GM23338 (cell line): ENCODE measurements around the gene PTH1R. TPM values are rescaled to one million over a fixed set of nuclear protein-coding genes. Genes with fewer than 3 reads are reported as not detected.

Experiments
- ATAC-seq: fragments of 200-7000 bp; cut with Tn5 transposase; 3 replicates; pipeline ENCODE4 v1.9.1; 2020
- DNase-seq: peaks from one replicate; pipeline ENCODE4 v3.0.0-alpha.2; 2015; ENCODE audit warnings: low spot score
- H2AFZ ChIP-seq: fragments of 200-600 bp; sonication (generic); 2 replicates; pipeline ENCODE4 v1.8.0; 2016; ENCODE audit warnings: antibody characterized with exemption, mild to moderate bottlenecking, moderate library complexity
- H3F3A ChIP-seq: fragments of 200-600 bp; sonication (generic); replicated peaks from 2 replicates; pipeline ENCODE4 v1.8.0; 2017; ENCODE audit warnings: antibody characterized with exemption, mixed run types, low read depth
- H3K27ac ChIP-seq: fragments of 200-600 bp; sonication (generic); 2 replicates; pipeline ENCODE4 v1.6.1; 2016; ENCODE audit warnings: low read depth
- H3K27me3 ChIP-seq: fragments of 200-600 bp; sonication (generic); 2 replicates; pipeline ENCODE4 v1.8.0; 2016; ENCODE audit warnings: mild to moderate bottlenecking, mixed run types, moderate library complexity; ENCODE audit not compliant: insufficient read depth
- H3K36me3 ChIP-seq: fragments of 200-600 bp; sonication (generic); 2 replicates; pipeline ENCODE4 v1.8.0; 2016; ENCODE audit warnings: mild to moderate bottlenecking; ENCODE audit not compliant: insufficient read depth
- H3K4me1 ChIP-seq: fragments of 200-600 bp; sonication (generic); 2 replicates; pipeline ENCODE4 v1.8.0; 2016; ENCODE audit warnings: mild to moderate bottlenecking, moderate library complexity; ENCODE audit not compliant: insufficient read depth
- H3K4me2 ChIP-seq: fragments of 200-600 bp; sonication (generic); 2 replicates; pipeline ENCODE4 v1.7.1; 2017; ENCODE audit warnings: mixed run types
- H3K4me3 ChIP-seq: fragments of 200-600 bp; sonication (generic); 2 replicates; pipeline ENCODE4 v1.6.1; 2016; ENCODE audit warnings: mixed run types
- H3K79me2 ChIP-seq: fragments of 200-600 bp; sonication (generic); replicated peaks from 2 replicates; pipeline ENCODE4 v1.8.0; 2017; ENCODE audit warnings: mild to moderate bottlenecking; ENCODE audit not compliant: insufficient read depth
- H3K9me2 ChIP-seq: fragments of 200-600 bp; sonication (generic); 2 replicates; pipeline ENCODE4 v1.8.0; 2017; ENCODE audit not compliant: insufficient read depth
- H4K20me1 ChIP-seq: fragments of 200-600 bp; sonication (generic); replicated peaks from 2 replicates; pipeline ENCODE4 v1.8.0; 2017; ENCODE audit warnings: mild to moderate bottlenecking; ENCODE audit not compliant: insufficient read depth
- H3K27ac Mint-ChIP-seq: 2 replicates; pipeline ENCODE4 v1.8.0; 2020; ENCODE audit warnings: inconsistent platforms, mild to moderate bottlenecking, moderate library complexity, mixed read lengths
- H3K27me3 Mint-ChIP-seq: 3 replicates; pipeline ENCODE4 v1.8.0; 2022; ENCODE audit warnings: low read depth, mild to moderate bottlenecking, moderate library complexity, mixed read lengths, inconsistent platforms; ENCODE audit not compliant: insufficient read depth, poor library complexity
- H3K36me3 Mint-ChIP-seq: 3 replicates; pipeline ENCODE4 v1.8.0; 2021; ENCODE audit warnings: low read depth, mild to moderate bottlenecking, inconsistent platforms, moderate library complexity, mixed read lengths
- H3K4me1 Mint-ChIP-seq: 3 replicates; pipeline ENCODE4 v1.8.0; 2020; ENCODE audit warnings: mild to moderate bottlenecking, inconsistent platforms, mixed read lengths
- H3K4me3 Mint-ChIP-seq: 3 replicates; pipeline ENCODE4 v1.8.0; 2021; ENCODE audit warnings: moderate library complexity, mild to moderate bottlenecking, inconsistent platforms, mixed read lengths
- H3K9me3 Mint-ChIP-seq: 3 replicates; pipeline ENCODE4 v1.8.0; 2020; ENCODE audit warnings: moderate library complexity, mild to moderate bottlenecking, inconsistent platforms, mixed read lengths
- CREB1 ChIP-seq: fragments of 250-450 bp; sonication (Bioruptor Pico); IDR thresholded peaks from 2 replicates; pipeline ENCODE4 v1.5.0; 2020; ENCODE audit warnings: low read depth, mild to moderate bottlenecking, moderate library complexity
- CTCF ChIP-seq, 2 experiments: fragments of 200-600 bp in 1 of 2; sonication (generic) in 1 of 2; conservative IDR thresholded peaks; 2 replicates each; pipeline versions ENCODE4 v1.5.1 to v1.6.1; 2016 to 2017; ENCODE audit warnings: antibody characterized with exemption in 2 of 2, low read depth in 2 of 2, mild to moderate bottlenecking in 2 of 2, moderate library complexity in 1 of 2
- EZH2 ChIP-seq: fragments of 200-600 bp; sonication (generic); IDR thresholded peaks from one replicate; pipeline ENCODE4 v1.8.0; 2017; ENCODE audit warnings: antibody characterized with exemption, mild to moderate bottlenecking, low read depth; ENCODE audit not compliant: unreplicated experiment
- EZH2phosphoT487 ChIP-seq: fragments of 200-600 bp; sonication (generic); IDR thresholded peaks from one replicate; pipeline ENCODE4 v1.8.1; 2018; ENCODE audit warnings: antibody characterized with exemption; ENCODE audit not compliant: unreplicated experiment
- JUNB ChIP-seq: IDR thresholded peaks from one replicate; pipeline ENCODE4 v1.6.1; 2016; ENCODE audit warnings: antibody characterized with exemption; ENCODE audit not compliant: unreplicated experiment
- NANOG ChIP-seq: IDR thresholded peaks from 2 replicates; pipeline ENCODE4 v1.6.1; 2016; ENCODE audit warnings: antibody characterized with exemption, borderline replicate concordance
- POLR2AphosphoS5 ChIP-seq: IDR thresholded peaks from 2 replicates; pipeline ENCODE4 v1.6.1; 2016; ENCODE audit warnings: antibody characterized with exemption, low read depth
- REST ChIP-seq: IDR thresholded peaks from one replicate; pipeline ENCODE4 v1.6.1; 2018; ENCODE audit warnings: antibody characterized with exemption; ENCODE audit not compliant: unreplicated experiment
- STAT1 ChIP-seq: IDR thresholded peaks from one replicate; pipeline ENCODE4 v1.6.1; 2016; ENCODE audit warnings: antibody characterized with exemption; ENCODE audit not compliant: unreplicated experiment
- ZNF114 ChIP-seq: fragments of 250-450 bp; sonication (Bioruptor Pico); IDR thresholded peaks from 2 replicates; pipeline ENCODE4 v1.5.0; 2020; ENCODE audit warnings: mild to moderate bottlenecking, moderate library complexity
- ZNF331 ChIP-seq: fragments of 250-450 bp; sonication (Bioruptor Pico); IDR thresholded peaks from 2 replicates; pipeline ENCODE4 v1.5.0; 2020; ENCODE audit warnings: low read depth, mild to moderate bottlenecking, moderate library complexity
- polyA plus RNA-seq: library from polyadenylated mRNA; unstranded; fragments of >200 nt; fragmentation: Nextera tagmentation; extraction: Ambion mirVana; gene quantifications from 2 replicates; pipeline ENCODE4 v1.2.1, GENCODE V29; 2016
- total RNA-seq: library from RNA; depleted of rRNA; stranded (reverse); fragments of >200 nt; shearing (Covaris generic); gene quantifications from 2 replicates; pipeline ENCODE4 v1.2.3, GENCODE V29; 2014
- TF ChIP-seq, protein P1 (sequence below): IDR thresholded peaks from 2 replicates; pipeline ENCODE4 v1.6.1; 2016; ENCODE audit warnings: antibody characterized with exemption
- TF ChIP-seq, protein P2 (sequence below): fragments of 250-450 bp; sonication (Bioruptor Pico); IDR thresholded peaks from 2 replicates; pipeline ENCODE4 v1.5.0; 2020; ENCODE audit warnings: mild to moderate bottlenecking, moderate library complexity

Gene PTH1R
- total and polyA plus RNA-seq, 2 experiments from 2014 or later, result 1.3 to 1.9 TPM

GRCh38 chr3:46831841-46832240 lies 45.7 kb upstream of the PTH1R start:
- Histone ChIP-seq H3K79me2 (no peaks in the 10 kb centered on the region), H3K9me2 (peaks cover 7% of the 10 kb centered on the region), H3K27ac (no peak overlapping the region), H2AFZ (no peak overlapping the region), H3K36me3 (no peaks in the 10 kb centered on the region), H3K4me2 (no peak overlapping the region), H3K27me3 (no peaks in the 10 kb centered on the region), H3F3A (no peaks in the 10 kb centered on the region), H3K4me3 (no peak overlapping the region), H4K20me1 (no peaks in the 10 kb centered on the region), H3K4me1 (no peaks in the 10 kb centered on the region)
- no peak for TF ChIP-seq CTCF (conservative IDR thresholded peaks at IDR 0.05; ENCODE audit: low read depth in 2 of 2)
- TF ChIP-seq REST, result no peak
- no peak for TF ChIP-seq NANOG
- no peak for TF ChIP-seq ZNF331 (CRISPR knock-in tag)
- TF ChIP-seq CREB1 (CRISPR knock-in tag), result no peak
- TF ChIP-seq ZNF114 (CRISPR knock-in tag), result no peak
- no peak for TF ChIP-seq JUNB
- TF ChIP-seq, protein P1, sequence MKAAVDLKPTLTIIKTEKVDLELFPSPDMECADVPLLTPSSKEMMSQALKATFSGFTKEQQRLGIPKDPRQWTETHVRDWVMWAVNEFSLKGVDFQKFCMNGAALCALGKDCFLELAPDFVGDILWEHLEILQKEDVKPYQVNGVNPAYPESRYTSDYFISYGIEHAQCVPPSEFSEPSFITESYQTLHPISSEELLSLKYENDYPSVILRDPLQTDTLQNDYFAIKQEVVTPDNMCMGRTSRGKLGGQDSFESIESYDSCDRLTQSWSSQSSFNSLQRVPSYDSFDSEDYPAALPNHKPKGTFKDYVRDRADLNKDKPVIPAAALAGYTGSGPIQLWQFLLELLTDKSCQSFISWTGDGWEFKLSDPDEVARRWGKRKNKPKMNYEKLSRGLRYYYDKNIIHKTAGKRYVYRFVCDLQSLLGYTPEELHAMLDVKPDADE, result no peak
- TF ChIP-seq EZH2phosphoT487, result no peak
- no peak for TF ChIP-seq STAT1
- no peak for TF ChIP-seq POLR2AphosphoS5
- TF ChIP-seq, protein P2, sequence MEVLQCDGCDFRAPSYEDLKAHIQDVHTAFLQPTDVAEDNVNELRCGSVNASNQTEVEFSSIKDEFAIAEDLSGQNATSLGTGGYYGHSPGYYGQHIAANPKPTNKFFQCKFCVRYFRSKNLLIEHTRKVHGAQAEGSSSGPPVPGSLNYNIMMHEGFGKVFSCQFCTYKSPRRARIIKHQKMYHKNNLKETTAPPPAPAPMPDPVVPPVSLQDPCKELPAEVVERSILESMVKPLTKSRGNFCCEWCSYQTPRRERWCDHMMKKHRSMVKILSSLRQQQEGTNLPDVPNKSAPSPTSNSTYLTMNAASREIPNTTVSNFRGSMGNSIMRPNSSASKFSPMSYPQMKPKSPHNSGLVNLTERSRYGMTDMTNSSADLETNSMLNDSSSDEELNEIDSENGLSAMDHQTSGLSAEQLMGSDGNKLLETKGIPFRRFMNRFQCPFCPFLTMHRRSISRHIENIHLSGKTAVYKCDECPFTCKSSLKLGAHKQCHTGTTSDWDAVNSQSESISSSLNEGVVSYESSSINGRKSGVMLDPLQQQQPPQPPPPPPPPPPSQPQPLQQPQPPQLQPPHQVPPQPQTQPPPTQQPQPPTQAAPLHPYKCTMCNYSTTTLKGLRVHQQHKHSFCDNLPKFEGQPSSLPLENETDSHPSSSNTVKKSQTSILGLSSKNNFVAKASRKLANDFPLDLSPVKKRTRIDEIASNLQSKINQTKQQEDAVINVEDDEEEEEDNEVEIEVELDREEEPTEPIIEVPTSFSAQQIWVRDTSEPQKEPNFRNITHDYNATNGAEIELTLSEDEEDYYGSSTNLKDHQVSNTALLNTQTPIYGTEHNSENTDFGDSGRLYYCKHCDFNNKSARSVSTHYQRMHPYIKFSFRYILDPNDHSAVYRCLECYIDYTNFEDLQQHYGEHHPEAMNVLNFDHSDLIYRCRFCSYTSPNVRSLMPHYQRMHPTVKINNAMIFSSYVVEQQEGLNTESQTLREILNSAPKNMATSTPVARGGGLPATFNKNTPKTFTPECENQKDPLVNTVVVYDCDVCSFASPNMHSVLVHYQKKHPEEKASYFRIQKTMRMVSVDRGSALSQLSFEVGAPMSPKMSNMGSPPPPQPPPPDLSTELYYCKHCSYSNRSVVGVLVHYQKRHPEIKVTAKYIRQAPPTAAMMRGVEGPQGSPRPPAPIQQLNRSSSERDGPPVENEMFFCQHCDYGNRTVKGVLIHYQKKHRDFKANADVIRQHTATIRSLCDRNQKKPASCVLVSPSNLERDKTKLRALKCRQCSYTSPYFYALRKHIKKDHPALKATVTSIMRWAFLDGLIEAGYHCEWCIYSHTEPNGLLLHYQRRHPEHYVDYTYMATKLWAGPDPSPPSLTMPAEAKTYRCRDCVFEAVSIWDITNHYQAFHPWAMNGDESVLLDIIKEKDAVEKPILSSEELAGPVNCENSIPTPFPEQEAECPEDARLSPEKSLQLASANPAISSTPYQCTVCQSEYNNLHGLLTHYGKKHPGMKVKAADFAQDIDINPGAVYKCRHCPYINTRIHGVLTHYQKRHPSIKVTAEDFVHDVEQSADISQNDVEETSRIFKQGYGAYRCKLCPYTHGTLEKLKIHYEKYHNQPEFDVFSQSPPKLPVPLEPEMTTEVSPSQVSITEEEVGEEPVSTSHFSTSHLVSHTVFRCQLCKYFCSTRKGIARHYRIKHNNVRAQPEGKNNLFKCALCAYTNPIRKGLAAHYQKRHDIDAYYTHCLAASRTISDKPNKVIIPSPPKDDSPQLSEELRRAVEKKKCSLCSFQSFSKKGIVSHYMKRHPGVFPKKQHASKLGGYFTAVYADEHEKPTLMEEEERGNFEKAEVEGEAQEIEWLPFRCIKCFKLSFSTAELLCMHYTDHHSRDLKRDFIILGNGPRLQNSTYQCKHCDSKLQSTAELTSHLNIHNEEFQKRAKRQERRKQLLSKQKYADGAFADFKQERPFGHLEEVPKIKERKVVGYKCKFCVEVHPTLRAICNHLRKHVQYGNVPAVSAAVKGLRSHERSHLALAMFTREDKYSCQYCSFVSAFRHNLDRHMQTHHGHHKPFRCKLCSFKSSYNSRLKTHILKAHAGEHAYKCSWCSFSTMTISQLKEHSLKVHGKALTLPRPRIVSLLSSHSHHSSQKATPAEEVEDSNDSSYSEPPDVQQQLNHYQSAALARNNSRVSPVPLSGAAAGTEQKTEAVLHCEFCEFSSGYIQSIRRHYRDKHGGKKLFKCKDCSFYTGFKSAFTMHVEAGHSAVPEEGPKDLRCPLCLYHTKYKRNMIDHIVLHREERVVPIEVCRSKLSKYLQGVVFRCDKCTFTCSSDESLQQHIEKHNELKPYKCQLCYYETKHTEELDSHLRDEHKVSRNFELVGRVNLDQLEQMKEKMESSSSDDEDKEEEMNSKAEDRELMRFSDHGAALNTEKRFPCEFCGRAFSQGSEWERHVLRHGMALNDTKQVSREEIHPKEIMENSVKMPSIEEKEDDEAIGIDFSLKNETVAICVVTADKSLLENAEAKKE, result no peak
- no peak for TF ChIP-seq EZH2
- Mint-ChIP-seq H3K27ac (no peak overlapping the region), H3K9me3 (no peaks in the 10 kb centered on the region), H3K27me3 (no peaks in the 10 kb centered on the region), H3K4me3 (no peak overlapping the region), H3K4me1 (peaks cover 3% of the 10 kb centered on the region; the same call in 2 of the 3 replicates), H3K36me3 (no peaks in the 10 kb centered on the region; the same call in 2 of the 3 replicates)
- no peak for DNase-seq
- no peak for ATAC-seq
